ENCODE results near the gene AR. TPM values are rescaled to one million over a fixed set of nuclear protein-coding genes. Genes with fewer than 3 reads are reported as not detected.

The AR gene
- total and polyA plus RNA-seq, 9 of the 15 experiments (the other 6 are each of a cell fraction or from before 2014, with no cell fraction given) = 0.01 to 0.04 (median 0.01) TPM; not detected in 6

- TF ChIP-seq FIP1L1 (IDR thresholded peaks at IDR 0.05; ENCODE audit: low read depth, low read length, poor library complexity, severe bottlenecking) (no peak), ZC3H8 (IDR thresholded peaks at IDR 0.05) (no peak), RBBP5 (IDR thresholded peaks at IDR 0.05; ENCODE audit: borderline replicate concordance, insufficient read depth, low read length, poor library complexity, severe bottlenecking) (no peak), DPF2 (IDR thresholded peaks at IDR 0.05) (no peak), ESRRA (IDR thresholded peaks at IDR 0.05; ENCODE audit: borderline replicate concordance, low read depth) (no peak), NELFE (IDR thresholded peaks at IDR 0.05; ENCODE audit: insufficient read depth, insufficient read length) (no peak), SLC30A9 (CRISPR knock-in tag; IDR thresholded peaks at IDR 0.05) (no peak)
Measured at GRCh38 chrX:67718926-67719325, 175.1 kb downstream of the AR start (continued).

DNA sequence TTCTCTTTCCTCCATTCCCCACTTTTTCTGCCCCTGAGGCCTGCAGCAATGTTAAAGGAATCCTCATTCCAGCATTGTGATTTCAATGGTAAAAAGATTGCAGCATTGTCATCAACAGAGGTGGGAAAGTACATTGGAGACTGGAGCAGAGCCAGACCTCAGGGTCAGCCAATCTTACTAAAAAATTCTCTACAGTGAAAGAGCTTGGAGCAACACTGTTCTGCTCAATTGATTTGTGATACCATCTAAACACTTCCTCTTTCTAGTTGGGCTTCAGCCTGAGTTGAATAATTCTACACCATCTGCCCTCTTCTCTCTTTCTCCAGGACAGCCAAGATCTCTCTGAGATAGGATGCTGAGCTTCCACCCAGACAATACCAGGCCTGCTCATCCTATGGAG is 176.5 kb downstream of the AR start:
- Histone ChIP-seq H3K79me2 (ENCODE audit: control insufficient read depth, insufficient read depth, low read length) (no peaks in the 10 kb centered on the region), H3K4me3 (no peak overlapping the region), H3K9me3 (replicated peaks; ENCODE audit: control insufficient read depth, insufficient read depth, low read depth, low read length) (no peaks in the 10 kb centered on the region), H2AFZ (ENCODE audit: low read depth, low read length) (no peak overlapping the region), H3K27ac (ENCODE audit: extremely low read depth, low read depth, low read length) (no peak overlapping the region), H3K4me2 (ENCODE audit: insufficient read depth, low read length) (no peak overlapping the region), H3K9ac (ENCODE audit: insufficient read depth in 1 of 2, low read depth in 2 of 2, low read length in 2 of 2) (no peak overlapping the region), H3K36me3 (ENCODE audit: control insufficient read depth, insufficient read depth, low read length) (no peaks in the 10 kb centered on the region), H3K9me1 (ENCODE audit: control insufficient read depth, insufficient read depth, low read length) (no peaks in the 10 kb centered on the region), H3K27me3 (ENCODE audit: control insufficient read depth in 2 of 2, insufficient read depth in 2 of 2, low read length in 2 of 2) (no peaks in the 10 kb centered on the region), H3K4me1 (replicated peaks in 1 of 2; ENCODE audit: control insufficient read depth in 2 of 2, insufficient read depth in 2 of 2, low read length in 2 of 2) (no peaks in the 10 kb centered on the region), H4K20me1 (replicated peaks; ENCODE audit: control insufficient read depth, insufficient read depth, low read length) (no peaks in the 10 kb centered on the region)
- intact Hi-C loops (cut with micrococcal nuclease) = no loop called here
- BruUV-seq (replicated peaks) = no TSS peak
- in situ Hi-C loops (cut with MboI) = no loop called here
- no peak for TF ChIP-seq CBFA2T2 (conservative IDR thresholded peaks at IDR 0.05)
- peak; percentile 54; the same call in 1 of the 2 replicates for TF ChIP-seq SPI1 (IDR thresholded peaks at IDR 0.05; ENCODE audit: borderline replicate concordance, low read depth, low read length)
- ATAC-seq = no peak
- ChIA-PET POLR2A (no interaction called here), CTCF (ENCODE audit: low intra/inter-chr PET ratio) (no interaction called here)
- DNase-seq (ENCODE audit: extremely low read depth in 1 of 4, low spot score in 3 of 4) = no peak
- FAIRE-seq = no peak

Measured in K562 (cell line).